Right lobe of liver (tissue), 6 donors: ENCODE data around the gene CNIH2. TPM values are rescaled to one million over a fixed set of nuclear protein-coding genes. Genes with fewer than 3 reads are reported as not detected.

Source experiments
- ATAC-seq, 4 donors: fragments of 200-7000 bp; cut with Tn5 transposase; one replicate each; pipeline ENCODE4 v1.9.1; 2020; ENCODE audit warnings: mild to moderate bottlenecking in 4 of 4, moderate library complexity in 4 of 4
- DNase-seq, 3 donors: peaks; one replicate each; pipeline ENCODE4 v3.0.0-alpha.2; 2020
- H3K27ac ChIP-seq, 3 donors: fragments of 200-600 bp; one replicate each; pipeline ENCODE4 v1.8.0; 2022
- H3K27me3 ChIP-seq, 2 donors: fragments of 200-600 bp; one replicate each; pipeline ENCODE4 v1.8.0; 2022
- H3K36me3 ChIP-seq, 4 donors: fragments of 200-600 bp; sonication (generic) in 1 of 4; one replicate each; pipeline versions ENCODE4 v1.5.1 to v1.8.0; 2017 to 2022; ENCODE audit warnings: control low read depth in 1 of 4
- H3K4me1 ChIP-seq, 4 donors: fragments of 200-600 bp; sonication (generic) in 1 of 4; one replicate each; pipeline versions ENCODE4 v1.5.1 to v1.8.0; 2017 to 2022; ENCODE audit warnings: control low read depth in 1 of 4
- H3K4me3 ChIP-seq, 3 donors: fragments of 200-600 bp; one replicate each; pipeline ENCODE4 v1.8.0; 2022
- H3K9me3 ChIP-seq, 4 donors: fragments of 200-600 bp; sonication (generic) in 1 of 4; one replicate each; pipeline versions ENCODE4 v1.5.1 to v1.8.0; 2017 to 2022; ENCODE audit warnings: control low read depth in 1 of 4
- CTCF ChIP-seq, 4 donors: fragments of 200-600 bp in 3 of 4; fragments of 450-650 bp in 1 of 4; IDR thresholded peaks; one replicate each; pipeline versions ENCODE4 v1.5.1 to v1.8.0; 2016 to 2022; ENCODE audit warnings: antibody characterized with exemption in 4 of 4, mild to moderate bottlenecking in 2 of 4
- POLR2A ChIP-seq: fragments of 450-650 bp; IDR thresholded peaks from one replicate; pipeline ENCODE4 v1.6.1; 2017; ENCODE audit warnings: antibody characterized with exemption, mild to moderate bottlenecking
- WGBS: methylation state at CpG from one replicate; pipeline ENCODE4 v1.1.6; 2018; ENCODE audit warnings: low coverage, low lambda C conversion rate; ENCODE audit not compliant: insufficient coverage; ENCODE audit errors: missing lambda C conversion rate; 5-methylcytosine and 5-hydroxymethylcytosine counted together
- intact Hi-C, 2 donors: fragments of 100-400 bp; cut with DNase I; formaldehyde crosslinking; loops; one replicate each; pipeline versions ENCODE4 v1.11.2 to v1.14.1; 2022
- total RNA-seq, 6 experiments: library from RNA; depleted of rRNA in 2 of 6; stranded (reverse); fragments of >200 nt in 2 of 6; fragmentation: NEBNext Ultra II Directional in 3 of 6; extraction: Animal tissue kit (Norgen Biotek cat#: 25700) in 3 of 6; gene quantifications; one replicate each; pipeline versions ENCODE4 v1.1.0 to v1.2.4, GENCODE V29; 2016 to 2023
- donor health status: DM: no; HTN: yes; CAD: no.
- donor health status: DM: no; HTN: no; CAD: no.
- donor health status: DM: no; HTN: no; CAD: no.
- donor health status: DM: no; HTN: yes; CAD: no.
- donor health status: DM: no; HTN: yes; CAD: no.

The CNIH2 gene
- total RNA-seq, 6 experiments from 2014 or later: 0.26 to 0.51 TPM; not detected in 4

DNA sequence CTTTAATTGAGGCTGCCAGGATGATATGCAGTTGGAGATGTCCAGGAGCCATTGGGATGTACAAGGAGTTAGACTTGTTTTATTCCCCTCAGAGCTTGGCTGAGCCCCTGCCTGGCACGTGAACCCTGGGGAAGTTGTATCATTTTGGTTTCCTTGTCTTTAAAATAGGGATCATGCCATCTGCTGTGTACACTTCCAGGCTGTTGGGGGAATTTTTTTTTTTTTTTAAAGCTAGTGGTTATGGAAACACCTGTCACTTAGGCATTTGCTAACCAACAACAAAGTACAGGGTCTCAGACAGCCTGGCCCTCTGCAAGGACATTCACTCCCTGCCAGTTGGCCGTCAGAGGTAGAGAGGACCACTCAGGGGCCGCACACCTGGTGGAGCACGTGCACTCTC lies 18.0 kb upstream of the CNIH2 start:
- Histone ChIP-seq H3K27me3 (no peaks in the 10 kb centered on the region), H3K4me3 (no peak overlapping the region), H3K4me1 (peaks cover 0 to 9% (median 0%) of the 10 kb centered on the region in 4 donors), H3K27ac (no peak overlapping the region), H3K9me3 (no peaks in the 10 kb centered on the region), H3K36me3 (no peaks in the 10 kb centered on the region)
- ATAC-seq: no peak
- DNase-seq: no peak
- no CpG with 5 or more reads among the region's 4 CpGs for whole genome bisulfite sequencing
- intact Hi-C loops: no loop called here
- TF ChIP-seq CTCF (IDR thresholded peaks at IDR 0.05) (no peak), POLR2A (no peak)

GRCh38 chr11:66261578-66261977 lies 16.4 kb upstream of the CNIH2 start:
- intact Hi-C loops: no loop called here
- TF ChIP-seq CTCF (IDR thresholded peaks at IDR 0.05) (no peak), POLR2A (no peak)

GRCh38 chr11:66262191-66262590 lies 15.8 kb upstream of the CNIH2 start:
- Histone ChIP-seq H3K27me3 (no peaks in the 10 kb centered on the region), H3K27ac (no peak overlapping the region), H3K4me3 (no peak overlapping the region), H3K4me1 (peaks cover 0 to 6% (median 2%) of the 10 kb centered on the region in 4 donors), H3K9me3 (no peaks in the 10 kb centered on the region), H3K36me3 (no peaks in the 10 kb centered on the region)
- 100% methylated on average over 1 of the region's 5 CpGs for WGBS
- intact Hi-C loops: no loop called here
- DNase-seq (no peak), ATAC-seq (no peak)
- TF ChIP-seq POLR2A (no peak), CTCF (IDR thresholded peaks at IDR 0.05) (no peak)

More at GRCh38 chr11:66261578-66261977, 16.4 kb upstream of the CNIH2 start:
- Histone ChIP-seq H3K27ac (no peak overlapping the region), H3K36me3 (no peaks in the 10 kb centered on the region), H3K27me3 (no peaks in the 10 kb centered on the region), H3K4me1 (peaks cover 0 to 9% (median 0%) of the 10 kb centered on the region in 4 donors), H3K9me3 (no peaks in the 10 kb centered on the region), H3K4me3 (no peak overlapping the region)
- ATAC-seq (no peak), DNase-seq (no peak)
- WGBS: 100% methylated on average over 2 of the region's 16 CpGs

- WGBS: no CpG with 5 or more reads among the region's 12 CpGs
- TF ChIP-seq POLR2A (no peak), CTCF (IDR thresholded peaks at IDR 0.05) (no peak)
- Histone ChIP-seq H3K4me3 (no peak overlapping the region), H3K36me3 (no peaks in the 10 kb centered on the region), H3K27ac (no peak overlapping the region), H3K27me3 (no peaks in the 10 kb centered on the region), H3K4me1 (peaks cover 0 to 4% (median 2%) of the 10 kb centered on the region in 4 donors), H3K9me3 (no peaks in the 10 kb centered on the region)
- no peak for DNase-seq
- ATAC-seq: no peak
- intact Hi-C loops: no loop called here
These were observed 15.3 kb upstream of the CNIH2 start for GRCh38 chr11:66262696-66263095.

- H3K4me3 ChIP-seq: no peak overlapping the region
- H3K36me3 ChIP-seq: no peaks in the 10 kb centered on the region
- peaks cover 0 to 4% (median 2%) of the 10 kb centered on the region in 4 donors for H3K4me1 ChIP-seq
- ATAC-seq (no peak), DNase-seq (no peak)
- intact Hi-C loops: no loop called here
- no peak overlapping the region for H3K27ac ChIP-seq
- no peaks in the 10 kb centered on the region for H3K27me3 ChIP-seq
- WGBS: no CpG with 5 or more reads among the region's 4 CpGs
- TF ChIP-seq CTCF (IDR thresholded peaks at IDR 0.05) (no peak), POLR2A (no peak)
- H3K9me3 ChIP-seq: no peaks in the 10 kb centered on the region
These were observed 14.7 kb upstream of the CNIH2 start for GRCh38 chr11:66263231-66263630.
